SK-N-SH treated with all-trans-retinoic acid at 6 μM for 48 hours (cell line): ENCODE measurements around the gene IMMP2L.

Source experiments
- ARNTL ChIP-seq: fragments of 450-650 bp; formaldehyde crosslinking; IDR thresholded peaks from 2 replicates; pipeline ENCODE4 v1.5.0; 2020; ENCODE audit warnings: low read depth, mild to moderate bottlenecking, moderate library complexity, borderline replicate concordance
- BACH2 ChIP-seq: fragments of 250-450 bp; sonication (Bioruptor Pico); IDR thresholded peaks from 2 replicates; pipeline ENCODE4 v1.9.0; 2021; ENCODE audit warnings: mild to moderate bottlenecking, borderline replicate concordance
- CSDC2 ChIP-seq: fragments of 250-450 bp; sonication (Bioruptor Pico); IDR thresholded peaks from 2 replicates; pipeline ENCODE4 v1.5.0; 2020; ENCODE audit warnings: mild to moderate bottlenecking, moderate library complexity
- ESRRG ChIP-seq: fragments of 250-450 bp; sonication (Bioruptor Pico); IDR thresholded peaks from 2 replicates; pipeline ENCODE4 v1.6.1; 2021; ENCODE audit warnings: mild to moderate bottlenecking
- PPARA ChIP-seq: fragments of 250-450 bp; sonication (Bioruptor Pico); IDR thresholded peaks from 2 replicates; pipeline ENCODE4 v1.5.0; 2020; ENCODE audit warnings: mild to moderate bottlenecking, borderline replicate concordance
- RARB ChIP-seq: fragments of 250-450 bp; sonication (Bioruptor Pico); IDR thresholded peaks from 2 replicates; pipeline ENCODE4 v1.8.0; 2021; ENCODE audit warnings: mild to moderate bottlenecking, moderate library complexity
- TOX ChIP-seq: fragments of 250-450 bp; sonication (Bioruptor Pico); IDR thresholded peaks from 2 replicates; pipeline ENCODE4 v1.8.0; 2021; ENCODE audit warnings: mild to moderate bottlenecking, moderate library complexity, borderline replicate concordance
- ZFP3 ChIP-seq: fragments of 250-450 bp; sonication (Bioruptor Pico); IDR thresholded peaks from 2 replicates; pipeline ENCODE4 v1.5.0; 2020; ENCODE audit warnings: mild to moderate bottlenecking, moderate library complexity
- ZFP30 ChIP-seq: fragments of 450-650 bp; formaldehyde crosslinking; IDR thresholded peaks from 2 replicates; pipeline ENCODE4 v1.5.0; 2022; ENCODE audit warnings: mild to moderate bottlenecking, moderate library complexity
- ZNF565 ChIP-seq: fragments of 450-650 bp; formaldehyde crosslinking; conservative IDR thresholded peaks from 2 replicates; pipeline ENCODE4 v1.5.0; 2020; ENCODE audit warnings: low read depth, mild to moderate bottlenecking, moderate library complexity
- ZNF8 ChIP-seq: fragments of 450-650 bp; formaldehyde crosslinking; IDR thresholded peaks from 2 replicates; pipeline ENCODE4 v1.5.0; 2020; ENCODE audit warnings: mild to moderate bottlenecking, moderate library complexity
- TF ChIP-seq, protein P1 (sequence below): fragments of 250-450 bp; sonication (Bioruptor Pico); IDR thresholded peaks from 2 replicates; pipeline ENCODE4 v1.8.0; 2020; ENCODE audit warnings: mild to moderate bottlenecking, moderate library complexity, borderline replicate concordance
- TF ChIP-seq, protein P2 (sequence below): fragments of 250-450 bp; sonication (Bioruptor Pico); IDR thresholded peaks from 2 replicates; pipeline ENCODE4 v1.5.1; 2020; ENCODE audit warnings: low read depth, mild to moderate bottlenecking, moderate library complexity

DNA sequence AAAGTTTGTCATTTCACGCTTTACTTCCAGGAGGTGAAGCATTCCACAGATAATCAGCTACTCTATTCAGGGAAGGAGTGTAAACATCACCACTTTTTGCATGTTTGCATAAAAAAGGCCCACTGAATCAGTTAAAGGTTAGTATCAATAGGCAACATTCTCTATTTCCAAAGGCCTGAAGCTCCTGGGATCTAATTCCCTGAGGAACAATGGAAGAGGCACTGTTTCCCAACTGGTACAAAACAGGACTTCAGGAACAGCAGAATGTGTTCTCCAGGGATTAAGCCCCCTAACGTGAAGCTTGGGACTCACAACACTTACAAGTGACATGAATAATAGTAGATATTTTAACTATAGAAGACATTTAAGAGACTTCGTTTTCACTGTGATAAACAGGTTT lies 465.3 kb downstream of the IMMP2L start:
- TF ChIP-seq, protein P1, sequence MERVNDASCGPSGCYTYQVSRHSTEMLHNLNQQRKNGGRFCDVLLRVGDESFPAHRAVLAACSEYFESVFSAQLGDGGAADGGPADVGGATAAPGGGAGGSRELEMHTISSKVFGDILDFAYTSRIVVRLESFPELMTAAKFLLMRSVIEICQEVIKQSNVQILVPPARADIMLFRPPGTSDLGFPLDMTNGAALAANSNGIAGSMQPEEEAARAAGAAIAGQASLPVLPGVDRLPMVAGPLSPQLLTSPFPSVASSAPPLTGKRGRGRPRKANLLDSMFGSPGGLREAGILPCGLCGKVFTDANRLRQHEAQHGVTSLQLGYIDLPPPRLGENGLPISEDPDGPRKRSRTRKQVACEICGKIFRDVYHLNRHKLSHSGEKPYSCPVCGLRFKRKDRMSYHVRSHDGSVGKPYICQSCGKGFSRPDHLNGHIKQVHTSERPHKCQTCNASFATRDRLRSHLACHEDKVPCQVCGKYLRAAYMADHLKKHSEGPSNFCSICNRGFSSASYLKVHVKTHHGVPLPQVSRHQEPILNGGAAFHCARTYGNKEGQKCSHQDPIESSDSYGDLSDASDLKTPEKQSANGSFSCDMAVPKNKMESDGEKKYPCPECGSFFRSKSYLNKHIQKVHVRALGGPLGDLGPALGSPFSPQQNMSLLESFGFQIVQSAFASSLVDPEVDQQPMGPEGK = no peak
- TF ChIP-seq ZFP30 = no peak
- no peak for TF ChIP-seq ARNTL (CRISPR knock-in tag)
- no peak for TF ChIP-seq ZFP3 (CRISPR knock-in tag)
- TF ChIP-seq CSDC2 = no peak
- TF ChIP-seq, protein P2, sequence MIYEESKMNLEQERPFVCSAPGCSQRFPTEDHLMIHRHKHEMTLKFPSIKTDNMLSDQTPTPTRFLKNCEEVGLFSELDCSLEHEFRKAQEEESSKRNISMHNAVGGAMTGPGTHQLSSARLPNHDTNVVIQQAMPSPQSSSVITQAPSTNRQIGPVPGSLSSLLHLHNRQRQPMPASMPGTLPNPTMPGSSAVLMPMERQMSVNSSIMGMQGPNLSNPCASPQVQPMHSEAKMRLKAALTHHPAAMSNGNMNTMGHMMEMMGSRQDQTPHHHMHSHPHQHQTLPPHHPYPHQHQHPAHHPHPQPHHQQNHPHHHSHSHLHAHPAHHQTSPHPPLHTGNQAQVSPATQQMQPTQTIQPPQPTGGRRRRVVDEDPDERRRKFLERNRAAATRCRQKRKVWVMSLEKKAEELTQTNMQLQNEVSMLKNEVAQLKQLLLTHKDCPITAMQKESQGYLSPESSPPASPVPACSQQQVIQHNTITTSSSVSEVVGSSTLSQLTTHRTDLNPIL (CRISPR knock-in tag) = no peak
- TF ChIP-seq RARB = no peak
- no peak for TF ChIP-seq ZNF8 (CRISPR knock-in tag)
- no peak for TF ChIP-seq ZNF565 (CRISPR knock-in tag)
- no peak for TF ChIP-seq ESRRG
- TF ChIP-seq TOX (CRISPR knock-in tag) = no peak
- no peak for TF ChIP-seq PPARA (CRISPR knock-in tag)
- TF ChIP-seq BACH2 (CRISPR knock-in tag) = no peak
